Heart right ventricle (tissue), 16 donors: ENCODE data around the gene XPNPEP3. TPM values are rescaled to one million over a fixed set of nuclear protein-coding genes. Genes with fewer than 3 reads are reported as not detected.
"Not testable (repeated sequence)": the region's sequence is repeated elsewhere in the genome, so short reads cannot be mapped to it uniquely, and the experiment has no call there.

Experiments used
- ATAC-seq, 8 donors: fragments of 200-7000 bp; cut with Tn5 transposase; one replicate each; pipeline ENCODE4 v1.9.1; 2020; ENCODE audit warnings: mild to moderate bottlenecking in 8 of 8, moderate library complexity in 8 of 8, moderate number of reproducible peaks in 1 of 8
- DNase-seq, 2 donors: peaks; one replicate each; pipeline ENCODE4 v3.0.0-alpha.2; 2020
- H3K27ac ChIP-seq, 10 donors: fragments of 200-600 bp; sonication (generic) in 2 of 10; one replicate each; pipeline versions ENCODE4 v1.5.0 to v1.8.0; 2020 to 2022; ENCODE audit warnings: mild to moderate bottlenecking in 3 of 10
- H3K27me3 ChIP-seq, 7 donors: fragments of 200-600 bp; one replicate each; pipeline ENCODE4 v1.8.0; 2021 to 2022; ENCODE audit warnings: mild to moderate bottlenecking in 2 of 7
- H3K36me3 ChIP-seq, 9 donors: fragments of 200-600 bp; sonication (generic) in 1 of 9; one replicate each; pipeline versions ENCODE4 v1.5.0 to v1.8.0; 2020 to 2022; ENCODE audit warnings: mild to moderate bottlenecking in 2 of 9
- H3K4me1 ChIP-seq, 9 donors: fragments of 200-600 bp; sonication (generic) in 1 of 9; one replicate each; pipeline versions ENCODE4 v1.5.0 to v1.8.0; 2020 to 2022; ENCODE audit warnings: mild to moderate bottlenecking in 4 of 9
- H3K4me3 ChIP-seq, 10 donors: fragments of 200-600 bp; sonication (generic) in 2 of 10; one replicate each; pipeline versions ENCODE4 v1.5.0 to v1.8.0; 2020 to 2022; ENCODE audit warnings: mild to moderate bottlenecking in 7 of 10, moderate library complexity in 2 of 10
- H3K9me3 ChIP-seq, 11 donors: fragments of 200-600 bp in 10 of 11; sonication (generic) in 2 of 11; one replicate each; pipeline versions ENCODE4 v1.5.0 to v1.8.0; 2013 to 2022; ENCODE audit warnings: mild to moderate bottlenecking in 2 of 11, control low read depth in 1 of 11, moderate library complexity in 1 of 11
- CTCF ChIP-seq, 9 donors: fragments of 200-600 bp; sonication (generic) in 2 of 9; IDR thresholded peaks; one replicate each; pipeline versions ENCODE4 v1.5.0 to v1.8.0; 2021 to 2022; ENCODE audit warnings: antibody characterized with exemption in 9 of 9, mild to moderate bottlenecking in 5 of 9, moderate library complexity in 1 of 9
- WGBS, 2 donors: extraction: QIAGEN DNeasy Blood & Tissue Kit; methylation state at CpG; one replicate each; pipeline ENCODE4 v1.1.7; 2013; ENCODE audit warnings: inconsistent platforms in 1 of 2; 5-methylcytosine and 5-hydroxymethylcytosine counted together
- intact Hi-C, 10 donors: fragments of 100-400 bp; cut with DNase I; formaldehyde crosslinking; loops; one replicate each; pipeline versions ENCODE4 v1.11.1 to v1.14.2; 2022
- polyA plus RNA-seq, 2 donors: library from polyadenylated mRNA; stranded (reverse); fragments of 200-250 nt; gene quantifications; one replicate each; pipeline ENCODE4 v1.2.3, GENCODE V29; 2013
- total RNA-seq, 10 donors: library from RNA; stranded (reverse); fragmentation: NEBNext Ultra II Directional in 3 of 10; extraction: Animal tissue kit (Norgen Biotek cat#: 25700) in 3 of 10; gene quantifications; one replicate each; pipeline versions ENCODE4 v1.2.1 to v1.2.4, GENCODE V29; 2021 to 2023
- donor health status: Arrhythmogenic right ventricular cardiomyopathy.
- donor health status: ischemic (EF 13 %, LVEDD 7.1; RV severe dilation, severe dysfunction).
- donor health status: healthy with polysubstance abuse.
- donor health status: DM: no; HTN: yes; CAD: no.
- donor health status: DM: no; HTN: no; CAD: no.
- donor health status: ischemic (EF 25% LVEDD 6.9; RV normal size, moderate dysfunction).
- donor health status: ischemic (EF 25% LVEDD 5.7; RV mildly dilated, moderate dysfunction).
- donor health status: healthy.
- donor health status: DM: yes; HTN: yes; CAD: no.
- donor health status: Ischemic cardiomyopathy.
- donor health status: ischemic (EF 35%, LVEDD 5.7; RV mildly dilated, moderate dysfunction).
- donor health status: nonischemic (EF 11% LVEDD 7.7; RV severe dilation, severe dysfunction).
- donor health status: DM: yes; HTN: yes; CAD: no.
- donor health status: PGD.
- donor health status: ischemic (EF 29% LVEDD 5.4; RV normal size, mild dysfunction).
- donor health status: nonischemic (EF 23%, LVEDD 6.1; RV moderate dilation, normal function).

The XPNPEP3 gene
- total and polyA plus RNA-seq, 12 donors, result 3.7 to 31.7 (median 24.8) TPM

- H3K36me3 ChIP-seq, result peaks cover 0 to 63% (median 31%) of the 10 kb centered on the region in 9 donors
- TF ChIP-seq CTCF (IDR thresholded peaks at IDR 0.05), result no peak
- H3K9me3 ChIP-seq, result no peaks in the 10 kb centered on the region
- H3K27me3 ChIP-seq, result no peaks in the 10 kb centered on the region
- intact Hi-C loops, result no loop called here
- no peak overlapping the region for H3K27ac ChIP-seq
- H3K4me3 ChIP-seq, result no peak overlapping the region
- DNase-seq (no peak), ATAC-seq (no peak)
- peaks cover 0 to 12% (median 10%) of the 10 kb centered on the region in 9 donors for H3K4me1 ChIP-seq
- 64 to 66% methylated on average over 1 of the region's 1 CpG for WGBS, 2 donors
Observed at GRCh38 chr22:40823426-40823825, 33.5 kb upstream of the XPNPEP3 start.

GRCh38 chr22:40826292-40826691, 30.7 kb upstream of the XPNPEP3 start:
- peaks cover 0 to 91% (median 51%) of the 10 kb centered on the region in 9 donors for H3K36me3 ChIP-seq
- H3K27ac ChIP-seq, H3K9me3 ChIP-seq, H3K27me3 ChIP-seq, DNase-seq, H3K4me1 ChIP-seq, intact Hi-C loops, ATAC-seq, H3K4me3 ChIP-seq: not testable (repeated sequence)
- WGBS, 2 donors, result 86 to 96% methylated on average over 2 of the region's 2 CpGs

- no peak for TF ChIP-seq CTCF (IDR thresholded peaks at IDR 0.05)
- Histone ChIP-seq H3K27ac (no peak overlapping the region), H3K9me3 (no peaks in the 10 kb centered on the region), H3K36me3 (peaks cover 0 to 99% (median 59%) of the 10 kb centered on the region in 9 donors), H3K4me1 (no peaks in the 10 kb centered on the region), H3K27me3 (no peaks in the 10 kb centered on the region), H3K4me3 (no peak overlapping the region)
- ATAC-seq (no peak), DNase-seq (no peak)
- intact Hi-C loops, result no loop called here
- WGBS, 2 donors, result 71 to 84% methylated on average over 7 of the region's 7 CpGs
Observed at GRCh38 chr22:40826984-40827741, 29.8 kb upstream of the XPNPEP3 start.

- H3K27ac ChIP-seq, result no peak overlapping the region
- intact Hi-C loops, result no loop called here
- 91 to 93% methylated on average over 6 of the region's 6 CpGs for WGBS, 2 donors
- no peak for ATAC-seq
- DNase-seq, result no peak
- no peak overlapping the region for H3K4me3 ChIP-seq
- no peaks in the 10 kb centered on the region for H3K9me3 ChIP-seq
- TF ChIP-seq CTCF (IDR thresholded peaks at IDR 0.05), result no peak
- no peaks in the 10 kb centered on the region for H3K27me3 ChIP-seq
- H3K36me3 ChIP-seq, result peaks cover 0 to 100% (median 67%) of the 10 kb centered on the region in 9 donors
- H3K4me1 ChIP-seq, result no peaks in the 10 kb centered on the region
Observed at GRCh38 chr22:40829131-40829530, 27.8 kb upstream of the XPNPEP3 start.

GRCh38 chr22:40834619-40835018, 22.3 kb upstream of the XPNPEP3 start:
- no peaks in the 10 kb centered on the region for H3K9me3 ChIP-seq
- no peak for DNase-seq
- H3K27me3 ChIP-seq, result no peaks in the 10 kb centered on the region
- H3K27ac ChIP-seq, result no peak overlapping the region
- H3K36me3 ChIP-seq, result peaks cover 0 to 100% (median 83%) of the 10 kb centered on the region in 9 donors
- no peaks in the 10 kb centered on the region for H3K4me1 ChIP-seq
- ATAC-seq, result no peak
- WGBS, 2 donors, result 96 to 97% methylated on average over 3 of the region's 3 CpGs
- TF ChIP-seq CTCF (IDR thresholded peaks at IDR 0.05), result no peak
- intact Hi-C loops, result loop anchor here in 1 of 10 donors (10.0 kb wide), 1 partner anchor 310 kb away; no protein-coding TSS in a partner anchor
- no peak overlapping the region for H3K4me3 ChIP-seq
